HepG2 (cell line): ENCODE results near the gene ZNF618. TPM values are rescaled to one million over a fixed set of nuclear protein-coding genes. Genes with fewer than 3 reads are reported as not detected.

ENCODE experiments used
- ATAC-seq: fragments of 200-7000 bp; cut with Tn5 transposase; 3 replicates; pipeline ENCODE4 v1.9.1; 2020; ENCODE audit warnings: mild to moderate bottlenecking, moderate library complexity
- BruUV-seq: library from RNA; stranded (reverse); fragments of 400-500 nt; replicated peaks from 2 replicates; lab custom pipeline; 2021; lab: Mats Ljungman, UMichigan
- CTCF ChIA-PET: fragments of 300-600 bp; formaldehyde crosslinking; extraction: SDS; loops from one replicate; lab custom pipeline; 2021; ENCODE audit warnings: low total read pairs, inconsistent platforms, low intra/inter-chr PET ratio; lab: Yijun Ruan, JAX
- POLR2A ChIA-PET: fragments of 350-600 bp; sonication (Branson Sonifier 250); formaldehyde crosslinking; loops from one replicate; lab custom pipeline; 2020; ENCODE audit warnings: antibody characterized with exemption, inconsistent platforms; lab: Yijun Ruan, JAX
- DNase-seq: peaks from one replicate; pipeline ENCODE4 v3.0.0-alpha.2; 2015; ENCODE audit warnings: low spot score
- FAIRE-seq: peaks from 3 replicates; lab custom pipeline; 2011; peaks lifted over from hg19 to GRCh38; lab: Jason Lieb, UNC
- H2AFZ ChIP-seq: one replicate; pipeline ENCODE4 v1.6.1; 2011; ENCODE audit warnings: low read length, inconsistent platforms
- H3K27ac ChIP-seq: fragments of 300-600 bp; 3 replicates; pipeline ENCODE4 v1.8.0; 2011; ENCODE audit warnings: mixed run types, mild to moderate bottlenecking, mixed read lengths, low read length, inconsistent platforms; ENCODE audit not compliant: insufficient read depth; ENCODE audit errors: extremely low read length
- H3K27me3 ChIP-seq, 2 experiments: fragments of 200-600 bp in 1 of 2; 2 replicates in 1 of 2; 3 replicates in 1 of 2; pipeline versions ENCODE4 v1.6.0 to v1.8.0; 2011; ENCODE audit warnings: low read length in 2 of 2, mild to moderate bottlenecking in 2 of 2, moderate library complexity in 2 of 2, inconsistent platforms in 1 of 2; ENCODE audit not compliant: insufficient read depth in 2 of 2, control insufficient read depth in 1 of 2
- H3K36me3 ChIP-seq, 2 experiments: fragments of 200-600 bp in 1 of 2; replicated peaks in 1 of 2; 2 replicates in 1 of 2; 3 replicates in 1 of 2; pipeline versions ENCODE4 v1.5.1 to v1.8.0; 2011; ENCODE audit warnings: low read length in 2 of 2, inconsistent platforms in 1 of 2; ENCODE audit not compliant: insufficient read depth in 2 of 2, control insufficient read depth in 1 of 2
- H3K4me1 ChIP-seq: 2 replicates; pipeline ENCODE4 v1.5.1; 2012; ENCODE audit warnings: low read length, inconsistent platforms; ENCODE audit not compliant: insufficient read depth
- H3K4me2 ChIP-seq: 2 replicates; pipeline ENCODE4 v1.6.0; 2011; ENCODE audit warnings: low read depth, low read length, inconsistent platforms
- H3K4me3 ChIP-seq, 3 experiments: fragments of 200-600 bp in 1 of 3; sonication (generic), shearing (Covaris generic) in 1 of 3; replicated peaks in 1 of 3; 2 replicates each; pipeline ENCODE4 v1.5.1; 2011 to 2016; ENCODE audit warnings: low read length in 3 of 3, inconsistent platforms in 2 of 3, low read depth in 2 of 3, mild to moderate bottlenecking in 2 of 3, control low read depth in 1 of 3, mixed read lengths in 1 of 3; ENCODE audit not compliant: insufficient read depth in 1 of 3
- H3K79me2 ChIP-seq: one replicate; pipeline ENCODE4 v1.6.1; 2011; ENCODE audit warnings: low read length, inconsistent platforms; ENCODE audit not compliant: insufficient read depth
- H3K9ac ChIP-seq: 2 replicates; pipeline ENCODE4 v1.6.0; 2011; ENCODE audit warnings: mild to moderate bottlenecking, low read depth, low read length, inconsistent platforms; ENCODE audit not compliant: insufficient read depth
- H3K9me3 ChIP-seq: 2 replicates; pipeline ENCODE4 v1.5.1; 2012; ENCODE audit warnings: mild to moderate bottlenecking, low read length
- H4K20me1 ChIP-seq: 2 replicates; pipeline ENCODE4 v1.6.0; 2011; ENCODE audit warnings: inconsistent platforms, mild to moderate bottlenecking, low read length, moderate library complexity; ENCODE audit not compliant: insufficient read depth
- ZNF253 ChIP-seq: sonication (generic); formaldehyde crosslinking; IDR thresholded peaks from 2 replicates; pipeline ENCODE4 v1.8.0; 2022; ENCODE audit warnings: mild to moderate bottlenecking, missing genetic modification reagents, borderline replicate concordance
- WGBS: methylation state at CpG from one replicate; pipeline ENCODE4 v1.1.6; 2017; ENCODE audit warnings: low lambda C conversion rate; 5-methylcytosine and 5-hydroxymethylcytosine counted together
- in situ Hi-C: cut with HindIII; loops from 2 replicates; pipeline ENCODE4 v1.10.0; 2017; ENCODE audit warnings: low pct_unique_long_range_greater_than_20kb; ENCODE audit not compliant: extremely low pct_ligation_motif_present
- intact Hi-C: fragments of 100-400 bp; cut with micrococcal nuclease; formaldehyde crosslinking; loops from one replicate; pipeline ENCODE4 v1.10.0; 2022; ENCODE audit not compliant: unreplicated experiment
- polyA plus RNA-seq, 8 experiments: library from polyadenylated mRNA; depleted of rRNA in 3 of 8; stranded (reverse) in 7 of 8; unstranded in 1 of 8; fragments of >200 nt; fragmentation: Illumina TruSeq in 4 of 8; extraction: Trizol in 4 of 8; gene quantifications; 2 replicates each; pipeline versions ENCODE4 v1.2.1 to v1.2.3, GENCODE V29; 2011 to 2016; ENCODE audit warnings: low read depth in 4 of 8, missing spikeins in 1 of 8, mixed read lengths in 1 of 8; ENCODE audit not compliant: insufficient read depth in 1 of 8
- total RNA-seq, 5 experiments: library from RNA; depleted of rRNA; stranded (reverse); fragments of >200 nt; fragmentation: Illumina TruSeq; extraction: Trizol; gene quantifications; 2 replicates each; pipeline ENCODE4 v1.2.3, GENCODE V29; 2016; ENCODE audit warnings: low read depth in 1 of 5
- TF ChIP-seq, protein P1 (sequence below), 2 experiments: sonication (generic) in 1 of 2; formaldehyde crosslinking in 1 of 2; IDR thresholded peaks; 2 replicates each; pipeline versions ENCODE4 v1.5.1 to v1.6.1; 2011 to 2020; ENCODE audit warnings: borderline replicate concordance in 1 of 2, low read depth in 1 of 2, low read length in 1 of 2, mild to moderate bottlenecking in 1 of 2, missing genetic modification reagents in 1 of 2, moderate library complexity in 1 of 2

The ZNF618 gene
- total and polyA plus RNA-seq, 2 of the 13 experiments (the other 11 are each of a cell fraction or from before 2014, with no cell fraction given), result 0.07 TPM

DNA sequence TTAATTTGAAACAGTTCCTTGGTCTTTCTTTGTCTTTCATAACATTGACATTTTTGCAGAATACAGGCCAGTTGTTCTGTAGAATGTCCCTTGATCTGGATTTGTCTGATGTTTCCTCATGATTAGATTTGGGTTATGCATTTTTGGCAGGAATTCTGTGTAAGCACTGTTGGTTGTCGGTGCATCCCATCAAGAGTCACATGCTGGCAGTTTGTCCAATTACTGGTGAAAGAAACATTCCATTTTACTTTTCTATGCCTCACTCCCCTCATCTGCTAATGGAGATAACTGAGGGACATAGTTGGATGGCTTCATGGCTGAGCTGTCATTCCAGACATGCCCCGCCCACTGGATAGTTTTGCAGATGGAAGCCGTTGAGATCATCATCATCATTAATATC lies 7.6 kb upstream of the ZNF618 start (continued):
- no peak for TF ChIP-seq ZNF253 (CRISPR knock-in tag)

- Histone ChIP-seq H3K9ac (no peak overlapping the region), H3K4me3 (no peak overlapping the region), H4K20me1 (no peaks in the 10 kb centered on the region), H2AFZ (no peak overlapping the region), H3K27ac (no peak overlapping the region), H3K79me2 (no peaks in the 10 kb centered on the region), H3K4me1 (no peaks in the 10 kb centered on the region), H3K36me3 (no peaks in the 10 kb centered on the region), H3K9me3 (no peaks in the 10 kb centered on the region), H3K4me2 (no peak overlapping the region), H3K27me3 (peaks cover 2 to 48% of the 10 kb centered on the region in 2 experiments; a peak in 4 of 5 replicates)
- BruUV-seq, result no TSS peak
- in situ Hi-C loops, result no loop called here
- intact Hi-C loops, result loop anchor here (10.0 kb wide), 1 partner anchor 172 kb away; no protein-coding TSS in a partner anchor
- ChIA-PET CTCF (no interaction called here), POLR2A (no interaction called here)
- no peak for FAIRE-seq
- 48% methylated on average over 10 of the region's 10 CpGs for WGBS
- no peak for ATAC-seq
- no peak for DNase-seq
- TF ChIP-seq, protein P1, sequence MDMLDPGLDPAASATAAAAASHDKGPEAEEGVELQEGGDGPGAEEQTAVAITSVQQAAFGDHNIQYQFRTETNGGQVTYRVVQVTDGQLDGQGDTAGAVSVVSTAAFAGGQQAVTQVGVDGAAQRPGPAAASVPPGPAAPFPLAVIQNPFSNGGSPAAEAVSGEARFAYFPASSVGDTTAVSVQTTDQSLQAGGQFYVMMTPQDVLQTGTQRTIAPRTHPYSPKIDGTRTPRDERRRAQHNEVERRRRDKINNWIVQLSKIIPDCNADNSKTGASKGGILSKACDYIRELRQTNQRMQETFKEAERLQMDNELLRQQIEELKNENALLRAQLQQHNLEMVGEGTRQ (IDR thresholded peaks at IDR 0.05; ENCODE audit: low read depth, low read length), result no peak
- TF ChIP-seq, protein P1 (CRISPR knock-in tag; IDR thresholded peaks at IDR 0.05; ENCODE audit: borderline replicate concordance), result no peak
Observed at GRCh38 chr9:113872485-113873143, 3.5 kb upstream of the ZNF618 start.
